Diencephalon (tissue), 1 donor: ENCODE measurements around the gene OLFM1. TPM values are rescaled to one million over a fixed set of nuclear protein-coding genes. Genes with fewer than 3 reads are reported as not detected.

Experiments
- total RNA-seq: library from RNA; depleted of rRNA; stranded (reverse); fragments of >200 nt; gene quantifications from one replicate; pipeline ENCODE4 v1.2.3, GENCODE V29; 2014

The OLFM1 gene
- total RNA-seq = 347 TPM

GRCh38 chr9:135087489-135087792 is at the start of gene OLFM1:
Gene OLFM1 (plus strand): TSS chr9:135087668. CDS start chr9:135087990, 322 bp downstream.

Other genes with a start within 250 kb of the OLFM1 start
- not detected for gene FCN2, start 206.9 kb upstream of the OLFM1 start, total RNA-seq
- gene FCN1, start 169.8 kb upstream of the OLFM1 start, total RNA-seq = 1.8 TPM